K562 (cell line): Measurements from ENCODE around the gene RNU5D-1. TPM values are rescaled to one million over a fixed set of nuclear protein-coding genes. Genes with fewer than 3 reads are reported as not detected.
A peak's percentile ranks its signal among the peaks of the same experiment; 100 is the strongest.

Experiments
- CBX8 ChIP-seq: fragments of 200-600 bp; sonication (generic); IDR thresholded peaks from 2 replicates; pipeline ENCODE4 v1.6.1; 2012; ENCODE audit warnings: borderline replicate concordance, mixed run types, low read depth, mild to moderate bottlenecking, moderate library complexity, mixed read lengths, low read length, control low read depth, inconsistent platforms; ENCODE audit not compliant: poor library complexity, severe bottlenecking; ENCODE audit errors: extremely low read depth
- EWSR1 ChIP-seq: fragments of 450-650 bp; IDR thresholded peaks from 2 replicates; pipeline ENCODE4 v1.6.1; 2018; ENCODE audit warnings: borderline replicate concordance, mild to moderate bottlenecking, low read depth, moderate library complexity; ENCODE audit not compliant: partially characterized antibody
- MAZ ChIP-seq, 2 experiments: fragments of 450-650 bp in 1 of 2; sonication (generic) in 1 of 2; formaldehyde crosslinking; IDR thresholded peaks in 1 of 2; conservative IDR thresholded peaks in 1 of 2; 2 replicates each; pipeline versions ENCODE4 v1.4.0 to v1.5.0; 2020; ENCODE audit warnings: mild to moderate bottlenecking in 1 of 2, missing genetic modification reagents in 1 of 2
- NBN ChIP-seq: fragments of 450-650 bp; IDR thresholded peaks from 2 replicates; pipeline ENCODE4 v1.6.1; 2016; ENCODE audit warnings: low read depth, mild to moderate bottlenecking
- SRSF1 ChIP-seq: fragments of 200-400 bp; formaldehyde crosslinking; IDR thresholded peaks from 2 replicates; pipeline ENCODE4 v1.6.1; 2017; ENCODE audit warnings: mild to moderate bottlenecking, low read depth, low read length, moderate library complexity
- ZKSCAN3 ChIP-seq: fragments of 250-450 bp; sonication (Bioruptor Pico); IDR thresholded peaks from 2 replicates; pipeline ENCODE4 v1.4.0; 2020
- ZNF584 ChIP-seq: fragments of 200-800 bp; sonication (Bioruptor generic); IDR thresholded peaks from 2 replicates; pipeline ENCODE4 v1.6.1; 2016; ENCODE audit warnings: low read depth, mild to moderate bottlenecking, missing genetic modification characterization, missing compliant biosample characterization
- ZSCAN32 ChIP-seq: fragments of 450-650 bp; formaldehyde crosslinking; IDR thresholded peaks from 2 replicates; pipeline ENCODE4 v1.4.0; 2020; ENCODE audit warnings: mild to moderate bottlenecking, moderate library complexity
- polyA plus RNA-seq, 8 experiments: library from polyadenylated mRNA; depleted of rRNA in 4 of 8; stranded (reverse) in 5 of 8; unstranded in 3 of 8; fragments of >200 nt; fragmentation: Nextera tagmentation in 2 of 8; fragmentation: Illumina TruSeq in 1 of 8; extraction: Ambion mirVana in 2 of 8; extraction: Trizol in 1 of 8; gene quantifications; 2 replicates each; pipeline versions ENCODE4 v1.2.1 to v1.2.3, GENCODE V29; 2011 to 2014; ENCODE audit warnings: inconsistent platforms in 1 of 8, missing spikeins in 1 of 8
- total RNA-seq, 7 experiments: library from RNA; depleted of rRNA in 6 of 7; stranded (reverse); fragments of >200 nt in 6 of 7; fragmentation: Illumina TruSeq in 2 of 7; extraction: Trizol in 2 of 7; gene quantifications; 2 replicates each; pipeline versions ENCODE4 v1.2.1 to v1.2.3, GENCODE V29; 2011 to 2021; ENCODE audit warnings: low replicate concordance in 1 of 7
- TF ChIP-seq, protein P1 (sequence below): fragments of 450-650 bp; formaldehyde crosslinking; IDR thresholded peaks from 2 replicates; pipeline ENCODE4 v1.4.0; 2022; ENCODE audit warnings: mild to moderate bottlenecking, moderate library complexity
- TF ChIP-seq, protein P2 (sequence below), 2 experiments: fragments of 450-650 bp in 1 of 2; sonication (generic) in 1 of 2; formaldehyde crosslinking in 1 of 2; IDR thresholded peaks in 1 of 2; conservative IDR thresholded peaks in 1 of 2; 2 replicates each; pipeline versions ENCODE4 v1.6.1 to v1.8.1; 2016 to 2023; ENCODE audit warnings: mild to moderate bottlenecking in 2 of 2, moderate library complexity in 2 of 2, inconsistent platforms in 1 of 2, missing genetic modification reagents in 1 of 2
- TF ChIP-seq, protein P3 (sequence below): fragments of 250-450 bp; sonication (Bioruptor Pico); IDR thresholded peaks from 2 replicates; pipeline ENCODE4 v1.9.0; 2021; ENCODE audit warnings: mild to moderate bottlenecking, inconsistent platforms

Gene RNU5D-1
- total and polyA plus RNA-seq, 9 of the 15 experiments (the other 6 are each of a cell fraction or from before 2014, with no cell fraction given) = under 0.01 TPM; not detected in 8

DNA sequence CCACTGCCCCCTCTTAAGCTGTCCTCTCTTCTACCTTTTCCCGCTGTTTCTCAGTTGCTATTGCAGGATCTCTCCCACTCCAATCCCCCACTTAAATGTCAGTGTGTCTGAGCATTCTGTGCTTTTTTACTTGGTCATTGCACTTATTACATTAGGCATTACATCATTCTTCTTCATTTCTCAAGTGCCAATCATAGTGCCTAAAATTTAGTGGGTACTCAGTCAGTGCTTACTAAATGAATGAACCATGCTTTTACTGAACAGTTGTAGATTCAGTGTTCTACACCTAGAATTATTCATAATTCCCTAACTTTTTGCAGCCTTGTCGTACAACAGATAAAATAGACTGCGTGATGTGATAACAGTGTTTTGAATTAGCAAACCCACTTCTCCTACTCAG lies 37.1 kb downstream of the RNU5D-1 start (continued):
- TF ChIP-seq, protein P1, sequence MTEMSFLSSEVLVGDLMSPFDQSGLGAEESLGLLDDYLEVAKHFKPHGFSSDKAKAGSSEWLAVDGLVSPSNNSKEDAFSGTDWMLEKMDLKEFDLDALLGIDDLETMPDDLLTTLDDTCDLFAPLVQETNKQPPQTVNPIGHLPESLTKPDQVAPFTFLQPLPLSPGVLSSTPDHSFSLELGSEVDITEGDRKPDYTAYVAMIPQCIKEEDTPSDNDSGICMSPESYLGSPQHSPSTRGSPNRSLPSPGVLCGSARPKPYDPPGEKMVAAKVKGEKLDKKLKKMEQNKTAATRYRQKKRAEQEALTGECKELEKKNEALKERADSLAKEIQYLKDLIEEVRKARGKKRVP (CRISPR knock-in tag) = peak; percentile 80
- TF ChIP-seq NBN = no peak
- no peak for TF ChIP-seq EWSR1
- TF ChIP-seq MAZ (CRISPR knock-in tag; conservative IDR thresholded peaks at IDR 0.05 in 1 of 2, IDR thresholded peaks at IDR 0.05 in 1 of 2) = no peak
- no peak for TF ChIP-seq SRSF1
- TF ChIP-seq ZNF584 (CRISPR knock-in tag) = peak; percentile 75; the same call in 1 of the 2 replicates
- TF ChIP-seq, protein P2, sequence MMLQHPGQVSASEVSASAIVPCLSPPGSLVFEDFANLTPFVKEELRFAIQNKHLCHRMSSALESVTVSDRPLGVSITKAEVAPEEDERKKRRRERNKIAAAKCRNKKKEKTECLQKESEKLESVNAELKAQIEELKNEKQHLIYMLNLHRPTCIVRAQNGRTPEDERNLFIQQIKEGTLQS (IDR thresholded peaks at IDR 0.05) = peak; percentile 74
- TF ChIP-seq, protein P2 (CRISPR knock-in tag; conservative IDR thresholded peaks at IDR 0.05) = no peak
- TF ChIP-seq ZKSCAN3 = no peak
- TF ChIP-seq, protein P3, sequence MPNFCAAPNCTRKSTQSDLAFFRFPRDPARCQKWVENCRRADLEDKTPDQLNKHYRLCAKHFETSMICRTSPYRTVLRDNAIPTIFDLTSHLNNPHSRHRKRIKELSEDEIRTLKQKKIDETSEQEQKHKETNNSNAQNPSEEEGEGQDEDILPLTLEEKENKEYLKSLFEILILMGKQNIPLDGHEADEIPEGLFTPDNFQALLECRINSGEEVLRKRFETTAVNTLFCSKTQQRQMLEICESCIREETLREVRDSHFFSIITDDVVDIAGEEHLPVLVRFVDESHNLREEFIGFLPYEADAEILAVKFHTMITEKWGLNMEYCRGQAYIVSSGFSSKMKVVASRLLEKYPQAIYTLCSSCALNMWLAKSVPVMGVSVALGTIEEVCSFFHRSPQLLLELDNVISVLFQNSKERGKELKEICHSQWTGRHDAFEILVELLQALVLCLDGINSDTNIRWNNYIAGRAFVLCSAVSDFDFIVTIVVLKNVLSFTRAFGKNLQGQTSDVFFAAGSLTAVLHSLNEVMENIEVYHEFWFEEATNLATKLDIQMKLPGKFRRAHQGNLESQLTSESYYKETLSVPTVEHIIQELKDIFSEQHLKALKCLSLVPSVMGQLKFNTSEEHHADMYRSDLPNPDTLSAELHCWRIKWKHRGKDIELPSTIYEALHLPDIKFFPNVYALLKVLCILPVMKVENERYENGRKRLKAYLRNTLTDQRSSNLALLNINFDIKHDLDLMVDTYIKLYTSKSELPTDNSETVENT (CRISPR knock-in tag) = no peak
- TF ChIP-seq CBX8 = no peak
- peak; percentile 23; the same call in 1 of the 2 replicates for TF ChIP-seq ZSCAN32 (CRISPR knock-in tag)
- TF ChIP-seq, all 486 proteins: peak for 14
